Hypothalamus (tissue), 51 donors: ENCODE measurements around the gene TTC8.
A peak's percentile ranks its signal among the peaks of the same experiment; 100 is the strongest.
"Not testable (repeated sequence)": the region's sequence is repeated elsewhere in the genome, so short reads cannot be mapped to it uniquely, and the experiment has no call there.

Source experiments
- DNase-seq, 51 donors: peaks; one replicate each; lab custom pipeline; 2025; lab: John Stamatoyannopoulos, UW

Gene TTC8

GRCh38 chr14:88824314-88825077 is at the start of gene TTC8:
Gene TTC8, plus strand, starts transcription at chr14:88824651. Its CDS starts 57 bp downstream, at chr14:88824708.
- peak; percentile 32 to 95 (median 77) for DNase-seq

GRCh38 chr14:88775532-88775931 is 48.9 kb upstream of the TTC8 start:
- no peak for DNase-seq

DNA sequence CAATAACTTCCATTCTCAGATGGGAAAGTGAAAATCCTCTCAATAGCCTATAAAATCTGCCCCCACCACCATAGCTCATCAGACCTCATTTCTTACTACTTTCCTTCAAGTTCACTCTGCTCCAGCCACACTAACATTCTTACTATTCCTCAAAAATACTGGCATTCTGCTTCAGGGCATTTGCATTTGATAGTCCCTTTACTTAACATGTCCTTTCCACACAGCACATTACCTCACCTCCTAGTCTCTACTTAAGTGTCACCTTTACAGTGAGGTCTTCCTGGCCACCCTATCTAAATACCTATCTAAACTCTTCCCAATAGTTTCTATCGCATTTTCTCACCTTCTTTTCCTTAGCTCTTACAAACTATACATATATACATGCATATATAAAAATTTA is 38.5 kb upstream of the TTC8 start:
- DNase-seq = no peak

GRCh38 chr14:88786715-88787114 is 37.7 kb upstream of the TTC8 start:
- DNase-seq = no peak

DNA sequence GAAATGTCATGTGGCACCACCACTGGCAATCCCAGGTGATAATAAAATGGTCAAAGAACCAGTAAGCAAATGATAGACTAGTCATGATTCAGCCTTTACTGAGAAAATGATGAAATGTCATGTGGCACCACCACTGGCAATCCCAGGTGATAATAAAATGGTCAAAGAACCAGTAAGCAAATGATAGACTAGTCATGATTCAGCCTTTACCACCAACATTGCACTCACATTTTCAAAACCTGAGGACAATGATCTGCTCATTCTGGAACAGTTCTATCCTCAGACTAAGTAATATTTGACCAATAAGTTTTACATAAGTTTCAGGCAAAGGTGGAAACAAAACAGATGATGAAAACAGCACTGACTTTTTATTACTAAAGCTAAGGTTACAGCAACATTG is 34.9 kb upstream of the TTC8 start:
- not testable (repeated sequence) for DNase-seq

- DNase-seq = peak in 2 of 51 donors; percentile 6
Measured at GRCh38 chr14:88790501-88791251, 33.8 kb upstream of the TTC8 start.

- DNase-seq = no peak
Measured at GRCh38 chr14:88791252-88791621, 33.2 kb upstream of the TTC8 start.

- peak in 36 of 51 donors; percentile 5 to 60 (median 34) for DNase-seq
Measured at GRCh38 chr14:88791629-88792472, 32.6 kb upstream of the TTC8 start.

- peak; percentile 15 to 91 (median 74) for DNase-seq
Measured at GRCh38 chr14:88792473-88793258, 31.8 kb upstream of the TTC8 start, which contains the start of gene EML5. Gene EML5, minus strand, starts transcription at chr14:88792953. Its CDS starts 450 bp downstream, at chr14:88792503.

DNA sequence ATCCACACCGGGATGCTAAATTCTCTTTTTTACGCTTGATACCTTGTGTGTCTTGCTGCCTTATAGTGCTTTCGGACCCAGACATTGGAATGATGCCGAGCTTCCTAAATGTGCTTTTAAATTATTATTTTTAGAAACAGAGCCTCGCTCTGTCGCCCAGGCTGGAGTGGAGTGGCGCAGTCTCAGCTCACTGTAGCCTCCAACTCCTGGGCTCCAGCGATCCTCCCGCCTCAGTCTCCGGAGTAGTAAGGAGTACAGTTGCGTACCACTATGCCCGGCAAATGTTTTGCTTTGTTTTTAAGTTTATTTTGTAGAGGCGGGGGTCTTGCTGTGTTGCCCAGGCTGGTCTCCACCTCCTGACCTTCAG is 31.2 kb upstream of the TTC8 start:
- peak in 7 of 51 donors; percentile 8 to 46 (median 28) for DNase-seq

GRCh38 chr14:88798156-88798555 is 26.3 kb upstream of the TTC8 start:
- no peak for DNase-seq

DNA sequence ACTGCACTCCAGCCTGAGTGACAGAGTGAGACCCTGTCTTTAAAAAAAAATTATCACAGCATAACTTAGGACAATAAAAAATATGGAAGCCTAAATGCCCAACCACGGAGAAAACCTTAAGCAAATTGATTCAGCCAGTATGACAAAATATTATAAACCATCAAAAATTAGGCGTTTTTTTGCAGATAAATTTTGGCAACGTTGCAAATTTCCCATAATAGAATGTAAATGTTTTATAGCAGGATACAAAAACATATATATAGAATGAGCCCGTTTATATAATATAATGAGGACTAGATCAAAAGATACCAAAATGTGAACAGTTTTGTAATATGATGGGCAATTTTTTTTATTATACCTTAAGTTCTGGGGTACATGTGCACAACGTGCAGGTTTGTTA is 24.9 kb upstream of the TTC8 start:
- DNase-seq = no peak

GRCh38 chr14:88802596-88802995 is 21.9 kb upstream of the TTC8 start:
- no peak for DNase-seq

DNA sequence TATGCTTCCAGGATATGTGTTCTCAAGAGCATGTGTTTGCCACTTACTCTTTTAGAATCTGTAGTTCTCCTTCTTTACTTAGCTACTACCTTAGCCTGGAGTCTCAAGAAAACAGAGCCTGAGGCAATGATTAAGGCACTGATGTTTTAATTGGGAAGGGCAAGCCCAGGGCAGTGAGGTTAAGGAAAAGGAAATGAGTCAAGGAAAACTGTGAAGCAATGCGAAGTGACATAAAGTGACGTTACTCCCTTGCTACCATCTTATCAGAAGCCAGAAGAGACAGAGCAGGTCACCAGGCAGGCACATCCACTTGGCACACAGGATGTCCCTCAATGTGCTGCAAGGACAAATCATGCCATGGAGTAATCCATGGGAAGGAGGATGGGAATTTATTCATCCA is 20.4 kb upstream of the TTC8 start:
- no peak for DNase-seq

DNA sequence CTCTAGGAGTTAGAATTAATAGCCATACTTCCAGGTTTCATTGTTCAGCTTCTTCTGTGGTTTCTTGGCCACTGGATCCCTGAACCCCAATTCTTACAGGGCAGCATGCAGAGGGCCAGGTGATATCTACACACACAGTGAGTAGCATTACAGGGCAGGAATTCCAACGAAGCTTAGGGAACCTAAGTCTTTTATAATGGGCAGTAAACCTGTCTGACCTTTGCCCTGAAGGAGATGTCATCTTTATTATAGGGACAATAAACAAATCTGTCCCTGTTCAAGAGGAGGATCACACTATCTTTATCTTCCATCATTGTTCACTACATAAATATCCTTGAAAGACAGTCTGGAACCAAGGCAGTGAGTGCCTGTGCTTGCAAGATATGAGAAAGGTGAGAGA is 20.0 kb upstream of the TTC8 start:
- no peak for DNase-seq

DNA sequence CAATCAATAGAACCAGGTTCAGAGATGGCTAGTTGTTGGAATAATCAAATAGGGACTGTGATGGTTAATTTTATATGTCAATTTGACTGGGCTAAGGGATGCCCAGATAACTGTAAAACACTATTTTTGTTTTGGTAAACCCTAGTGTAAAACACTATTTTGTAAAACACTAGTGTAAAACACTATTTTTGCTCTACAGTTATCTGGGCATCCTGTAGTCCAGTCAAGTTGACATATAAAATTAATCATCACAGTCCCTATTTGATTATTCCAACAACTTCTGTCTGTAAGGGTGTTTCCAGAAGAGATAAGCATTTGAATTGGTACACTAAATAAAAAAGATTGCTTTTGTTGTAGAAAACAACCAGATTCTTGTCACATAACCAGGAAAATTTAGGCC is 16.1 kb upstream of the TTC8 start:
- no peak for DNase-seq

DNA sequence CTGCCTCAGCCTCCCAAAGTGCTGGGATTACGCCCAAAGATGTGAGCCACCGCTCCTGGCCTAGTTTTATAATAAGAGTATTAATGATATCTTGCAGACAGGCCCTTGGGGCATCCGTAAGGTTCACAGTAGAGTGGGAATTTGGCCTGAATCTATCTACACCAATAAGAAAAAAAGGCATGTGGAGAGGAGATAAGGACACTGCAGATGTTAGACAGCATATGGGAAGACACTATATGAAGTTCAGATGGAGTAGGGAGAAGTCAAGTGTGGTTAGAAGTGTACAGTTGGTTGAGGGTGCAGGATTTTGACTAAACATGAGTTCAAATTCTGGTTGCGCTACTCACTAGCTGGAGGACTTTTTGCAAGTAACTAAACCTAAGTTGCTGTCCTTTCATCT is 8.5 kb upstream of the TTC8 start:
- no peak for DNase-seq

DNA sequence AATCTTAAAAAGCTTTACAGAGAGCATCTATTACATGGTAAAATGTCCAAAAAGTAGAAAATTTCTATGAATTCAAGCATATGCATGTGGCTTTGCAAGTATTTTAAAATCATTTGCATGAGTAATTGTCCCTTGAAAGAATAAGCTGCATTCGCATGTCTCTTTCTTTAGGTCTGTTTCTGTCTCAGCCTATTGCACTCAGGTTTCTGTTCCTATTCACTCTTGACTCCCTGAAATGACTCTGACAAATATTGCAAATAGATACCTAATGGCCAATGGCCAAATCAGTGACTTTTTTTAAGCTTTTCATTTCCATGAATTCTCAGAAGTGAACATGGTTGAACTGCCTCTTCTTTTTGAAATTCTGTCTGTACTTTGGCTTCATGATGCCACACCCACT is 6.4 kb upstream of the TTC8 start:
- DNase-seq = no peak

DNA sequence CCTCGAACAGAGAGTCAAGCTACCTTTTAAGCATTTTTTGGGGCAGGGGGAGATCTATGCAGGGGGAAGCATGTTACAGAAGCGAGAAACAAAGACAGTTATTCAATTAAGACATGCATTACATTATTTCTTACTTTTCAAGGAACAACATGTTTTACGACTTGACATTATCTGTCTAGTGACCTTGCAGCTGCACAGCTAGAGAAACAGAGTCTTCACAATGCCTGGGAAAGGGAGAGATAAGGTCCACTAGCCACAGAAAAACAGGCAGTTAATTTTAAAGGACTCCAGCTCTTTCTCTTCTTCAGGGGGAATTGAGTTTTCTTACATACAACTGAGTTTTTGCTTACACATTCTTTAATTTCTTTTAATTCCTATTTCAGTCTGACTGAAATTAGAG is 4.8 kb upstream of the TTC8 start:
- DNase-seq = not testable (repeated sequence)

DNA sequence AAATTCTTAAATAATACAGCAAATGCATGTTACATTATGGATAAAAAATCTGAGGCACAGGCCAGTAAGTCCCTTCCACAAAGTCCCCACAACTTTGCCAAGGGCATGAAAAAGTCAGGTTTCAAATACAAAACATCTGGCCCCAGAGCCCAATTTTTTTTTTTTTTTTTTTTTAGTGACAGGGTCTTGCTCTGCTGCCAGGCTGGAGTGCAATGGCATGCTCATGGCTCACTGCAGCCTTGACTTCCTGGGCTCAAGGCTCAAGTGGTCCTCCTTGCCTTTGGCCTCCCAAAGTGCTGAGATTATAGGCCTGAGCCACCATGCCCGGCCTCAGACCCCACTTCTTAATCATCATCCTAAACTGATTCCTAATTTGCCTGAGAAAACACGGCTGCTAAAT is 3.1 kb upstream of the TTC8 start:
- DNase-seq = no peak
